Fibroblast of pulmonary artery (primary cell): ENCODE data around the gene SMG9.

Source experiments
- DNase-seq: peaks from one replicate; pipeline ENCODE4 v3.0.0-alpha.2; 2010; ENCODE audit warnings: low read depth
- H3K4me3 ChIP-seq: replicated peaks from 2 replicates; pipeline ENCODE4 v1.5.1; 2011; ENCODE audit warnings: low read depth, mild to moderate bottlenecking, control low read depth, low read length, moderate library complexity
- TF ChIP-seq, protein P1 (sequence below): IDR thresholded peaks from 2 replicates; pipeline ENCODE4 v1.5.1; 2011; ENCODE audit warnings: mild to moderate bottlenecking, control low read depth, low read length, inconsistent platforms; ENCODE audit errors: missing control alignments

Gene SMG9

DNA sequence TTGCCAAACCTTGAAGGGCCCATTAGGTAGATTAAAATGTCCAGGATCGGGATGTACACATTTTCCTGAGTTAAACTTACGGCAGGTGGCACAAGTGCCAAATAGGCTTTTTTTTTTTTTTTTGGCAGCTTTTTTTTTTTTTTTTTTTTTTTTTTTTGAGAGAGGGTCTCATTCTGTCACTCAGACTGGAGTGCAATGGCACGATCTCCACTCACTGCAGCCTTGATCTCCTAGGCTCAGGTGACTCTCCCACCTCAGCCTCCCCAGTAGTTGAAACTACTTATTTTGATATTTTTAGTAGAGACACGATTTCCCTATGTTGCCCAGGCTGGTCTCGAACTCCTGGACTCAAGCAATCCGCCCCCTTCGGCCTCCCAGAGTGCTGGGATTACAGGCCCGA lies 29.9 kb downstream of the SMG9 start:
- H3K4me3 ChIP-seq: no peak overlapping the region
- TF ChIP-seq, protein P1, sequence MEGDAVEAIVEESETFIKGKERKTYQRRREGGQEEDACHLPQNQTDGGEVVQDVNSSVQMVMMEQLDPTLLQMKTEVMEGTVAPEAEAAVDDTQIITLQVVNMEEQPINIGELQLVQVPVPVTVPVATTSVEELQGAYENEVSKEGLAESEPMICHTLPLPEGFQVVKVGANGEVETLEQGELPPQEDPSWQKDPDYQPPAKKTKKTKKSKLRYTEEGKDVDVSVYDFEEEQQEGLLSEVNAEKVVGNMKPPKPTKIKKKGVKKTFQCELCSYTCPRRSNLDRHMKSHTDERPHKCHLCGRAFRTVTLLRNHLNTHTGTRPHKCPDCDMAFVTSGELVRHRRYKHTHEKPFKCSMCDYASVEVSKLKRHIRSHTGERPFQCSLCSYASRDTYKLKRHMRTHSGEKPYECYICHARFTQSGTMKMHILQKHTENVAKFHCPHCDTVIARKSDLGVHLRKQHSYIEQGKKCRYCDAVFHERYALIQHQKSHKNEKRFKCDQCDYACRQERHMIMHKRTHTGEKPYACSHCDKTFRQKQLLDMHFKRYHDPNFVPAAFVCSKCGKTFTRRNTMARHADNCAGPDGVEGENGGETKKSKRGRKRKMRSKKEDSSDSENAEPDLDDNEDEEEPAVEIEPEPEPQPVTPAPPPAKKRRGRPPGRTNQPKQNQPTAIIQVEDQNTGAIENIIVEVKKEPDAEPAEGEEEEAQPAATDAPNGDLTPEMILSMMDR: no peak
- DNase-seq: no peak

DNA sequence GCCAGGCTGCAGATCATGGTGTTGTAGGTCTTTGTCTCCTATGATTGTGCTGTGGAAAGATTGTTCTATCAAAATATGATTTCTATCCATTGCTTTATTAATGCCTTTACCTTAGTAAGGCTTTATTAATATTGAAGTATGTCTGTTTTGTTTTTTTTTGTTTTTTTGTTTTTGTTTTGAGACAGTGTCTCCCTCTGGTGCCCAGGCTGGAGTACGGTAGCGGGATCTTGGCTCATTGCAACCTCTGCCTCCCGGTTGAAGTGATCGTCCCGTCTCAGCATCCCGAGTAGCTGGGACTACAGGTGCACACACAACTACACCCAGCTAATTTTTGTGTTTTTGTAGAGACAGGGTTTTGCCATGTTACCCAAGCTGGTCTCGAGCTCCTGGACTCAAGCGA lies 31.2 kb downstream of the SMG9 start:
- TF ChIP-seq, protein P1: peak; percentile 42
- peak; percentile 27 for DNase-seq
- H3K4me3 ChIP-seq: no peak overlapping the region

DNA sequence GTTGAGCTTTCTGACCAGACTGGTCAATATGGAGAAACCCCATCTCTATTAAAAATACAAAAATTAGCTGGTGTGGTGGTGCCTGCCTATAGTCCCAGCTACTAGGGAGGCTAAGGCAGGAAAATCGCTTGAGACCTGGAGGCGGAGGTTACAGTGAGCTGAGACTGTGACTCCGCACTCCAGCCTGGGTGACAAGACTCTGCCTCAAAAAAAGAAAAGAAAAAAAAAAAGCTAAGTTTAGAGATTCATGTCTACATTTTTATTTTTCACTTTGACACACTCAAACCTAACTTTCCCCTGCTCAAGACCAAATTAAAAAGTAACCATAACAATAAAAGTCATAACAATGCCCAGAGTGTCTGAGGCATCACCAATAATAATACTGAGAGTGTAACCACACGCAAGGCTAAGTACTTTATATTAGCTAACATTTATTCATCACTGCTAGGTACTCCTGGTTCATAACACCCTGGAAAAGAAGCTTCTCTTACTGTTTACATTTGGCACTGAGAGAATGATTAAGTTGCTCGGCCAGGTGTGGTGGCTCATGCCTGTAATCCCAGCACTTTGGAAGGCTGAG lies 33.2 kb downstream of the SMG9 start:
- TF ChIP-seq, protein P1: no peak
- H3K4me3 ChIP-seq: no peak overlapping the region
- no peak for DNase-seq

DNA sequence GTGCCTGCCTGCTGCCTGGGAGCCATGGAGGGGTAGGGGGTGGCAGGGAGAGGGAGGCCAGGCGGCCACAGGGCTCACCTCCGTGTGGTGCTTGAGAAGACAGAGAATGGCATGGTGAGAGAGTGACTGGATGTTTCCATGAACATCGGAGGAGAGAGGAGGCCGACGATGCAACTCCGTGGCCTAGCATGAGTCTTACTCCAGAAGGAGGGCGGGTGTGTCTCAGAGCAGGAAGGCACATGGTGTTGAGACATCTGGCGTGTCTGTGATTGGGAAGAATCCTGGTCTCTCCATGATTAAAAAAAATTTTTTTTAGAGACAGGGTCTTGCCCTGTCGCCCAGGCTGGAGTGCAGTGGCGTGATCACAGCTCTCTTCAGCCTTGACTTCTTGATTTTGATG lies 33.8 kb downstream of the SMG9 start:
- H3K4me3 ChIP-seq: no peak overlapping the region
- no peak for DNase-seq
- TF ChIP-seq, protein P1: no peak

DNA sequence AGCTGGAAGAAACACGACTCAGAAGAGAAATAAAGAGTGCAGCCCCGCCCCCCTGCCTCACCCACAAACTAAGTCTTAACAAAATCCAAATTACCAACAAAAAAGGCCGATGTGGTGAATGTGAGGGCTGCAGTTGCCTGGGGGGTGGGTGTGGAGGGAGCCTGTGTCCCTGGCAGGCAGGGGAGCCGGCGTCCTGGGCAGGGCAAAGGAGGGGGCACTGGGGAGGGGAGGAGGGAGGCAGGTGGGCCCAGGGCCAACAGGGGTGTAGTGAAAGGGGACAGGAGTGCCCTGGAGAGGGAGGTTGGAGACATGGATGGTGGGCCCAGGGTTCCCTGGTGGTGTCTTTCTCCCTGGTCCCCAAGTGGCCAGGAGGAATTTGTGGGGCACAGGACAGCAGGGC lies 34.8 kb downstream of the SMG9 start:
- DNase-seq: no peak
- TF ChIP-seq, protein P1: no peak
- no peak overlapping the region for H3K4me3 ChIP-seq

DNA sequence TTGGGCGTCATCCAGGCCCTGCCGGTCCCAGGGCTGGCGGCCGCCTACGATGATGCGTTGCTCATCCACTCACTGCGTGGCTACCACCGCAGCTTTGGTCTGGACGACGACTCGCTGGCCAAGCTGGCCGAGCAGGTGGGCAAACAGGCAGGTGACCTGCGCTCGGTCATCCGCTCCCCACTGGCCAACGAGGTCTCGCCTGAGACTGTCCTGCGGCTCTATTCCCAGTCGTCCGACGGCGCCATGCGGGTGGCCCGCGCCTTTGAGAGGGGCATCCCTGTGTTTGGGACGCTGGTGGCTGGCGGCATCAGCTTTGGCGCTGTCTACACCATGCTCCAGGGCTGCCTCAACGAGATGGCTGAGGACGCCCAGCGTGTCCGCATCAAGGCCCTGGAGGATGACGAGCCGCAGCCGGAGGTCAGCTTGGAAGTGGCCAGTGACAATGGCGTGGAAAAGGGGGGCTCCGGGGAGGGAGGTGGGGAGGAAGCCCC lies 35.3 kb downstream of the SMG9 start:
- no peak for DNase-seq
- no peak overlapping the region for H3K4me3 ChIP-seq
- TF ChIP-seq, protein P1: no peak

DNA sequence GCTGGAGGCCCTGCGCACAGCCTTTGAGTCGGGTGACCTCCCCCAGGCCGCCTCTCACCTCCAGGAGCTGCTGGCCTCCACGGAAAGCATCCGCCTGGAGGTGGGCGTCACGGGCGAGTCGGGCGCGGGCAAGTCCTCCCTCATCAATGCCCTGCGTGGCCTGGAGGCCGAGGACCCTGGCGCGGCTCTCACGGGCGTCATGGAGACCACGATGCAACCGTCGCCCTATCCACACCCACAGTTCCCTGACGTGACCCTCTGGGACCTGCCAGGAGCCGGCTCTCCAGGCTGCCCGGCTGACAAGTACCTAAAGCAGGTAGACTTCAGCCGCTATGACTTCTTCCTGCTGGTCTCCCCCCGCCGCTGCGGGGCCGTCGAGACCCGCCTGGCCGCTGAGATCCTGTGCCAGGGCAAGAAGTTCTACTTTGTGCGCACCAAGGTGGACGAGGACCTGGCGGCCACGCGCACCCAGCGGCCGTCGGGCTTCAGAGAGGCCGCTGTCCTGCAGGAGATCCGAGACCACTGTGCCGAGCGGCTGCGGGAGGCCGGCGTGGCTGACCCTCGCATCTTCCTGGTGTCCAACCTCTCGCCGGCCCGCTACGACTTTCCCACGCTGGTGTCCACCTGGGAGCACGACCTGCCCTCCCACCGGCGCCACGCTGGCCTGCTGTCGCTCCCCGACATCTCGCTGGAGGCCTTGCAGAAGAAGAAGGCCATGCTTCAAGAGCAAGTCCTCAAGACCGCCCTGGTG lies 36.0 kb downstream of the SMG9 start:
- TF ChIP-seq, protein P1: no peak
- no peak overlapping the region for H3K4me3 ChIP-seq
- DNase-seq: no peak
